Tibial artery (tissue), 4 donors: ENCODE results near the gene ARPC1A.

Experiments
- DNase-seq, 2 donors: peaks; one replicate each; pipeline ENCODE4 v3.0.0-alpha.2; 2019
- H3K27ac ChIP-seq, 2 donors: fragments of 200-600 bp; sonication (generic) in 1 of 2; 1 replicate in 1 of 2; 2 replicates in 1 of 2; pipeline ENCODE4 v1.5.1; 2018 to 2019; ENCODE audit warnings: mild to moderate bottlenecking in 1 of 2
- H3K27me3 ChIP-seq, 2 donors: fragments of 200-600 bp; sonication (generic) in 1 of 2; one replicate each; pipeline versions ENCODE4 v1.5.1 to v1.6.0; 2016 to 2019
- H3K36me3 ChIP-seq, 3 donors: fragments of 200-600 bp; sonication (generic) in 2 of 3; one replicate each; pipeline ENCODE4 v1.5.1; 2016 to 2019; ENCODE audit warnings: mild to moderate bottlenecking in 2 of 3
- H3K4me1 ChIP-seq, 4 donors: fragments of 200-600 bp; sonication (generic) in 2 of 4; 1 replicate in 3 of 4; 2 replicates in 1 of 4; pipeline ENCODE4 v1.5.1; 2016 to 2019
- H3K4me3 ChIP-seq, 2 donors: fragments of 200-600 bp; sonication (generic) in 1 of 2; 1 replicate in 1 of 2; 2 replicates in 1 of 2; pipeline ENCODE4 v1.5.1; 2018 to 2019; ENCODE audit warnings: mild to moderate bottlenecking in 2 of 2
- H3K9me3 ChIP-seq, 3 donors: fragments of 200-600 bp; sonication (generic) in 1 of 3; one replicate each; pipeline ENCODE4 v1.5.1; 2016 to 2019
- intact Hi-C: fragments of 100-400 bp; cut with DNase I; formaldehyde crosslinking; loops from one replicate; pipeline ENCODE4 v1.15.0; 2023; ENCODE audit warnings: low total_unique reads
- TF ChIP-seq, protein P1 (sequence below), 2 experiments: fragments of 200-600 bp in 1 of 2; fragments of 450-650 bp in 1 of 2; IDR thresholded peaks; one replicate each; pipeline ENCODE4 v1.5.1; 2017 to 2019; ENCODE audit warnings: antibody characterized with exemption in 2 of 2, mild to moderate bottlenecking in 1 of 2, moderate library complexity in 1 of 2

The ARPC1A gene

DNA sequence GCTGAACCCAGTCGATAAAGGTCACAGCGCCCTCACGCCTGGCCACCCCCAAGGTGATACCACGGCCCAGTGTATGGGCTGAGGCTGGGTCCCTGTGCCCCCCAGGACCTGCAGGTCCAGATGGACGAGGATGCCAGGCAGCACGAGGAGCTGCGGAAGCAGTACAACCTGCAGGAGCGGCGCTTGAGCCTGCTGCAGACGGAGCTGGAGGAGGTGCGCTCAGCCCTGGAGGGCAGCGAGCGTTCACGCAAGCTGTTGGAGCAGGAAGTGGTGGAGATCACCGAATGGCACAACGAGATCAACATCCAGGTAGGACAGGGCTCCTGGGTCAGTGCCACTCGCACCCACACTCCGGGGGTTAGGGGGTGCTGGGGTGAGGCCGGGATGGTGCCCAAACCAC is 24.2 kb upstream of the ARPC1A start:
- Histone ChIP-seq H3K27ac (no peak overlapping the region), H3K27me3 (no peaks in the 10 kb centered on the region), H3K9me3 (no peaks in the 10 kb centered on the region), H3K4me3 (no peak overlapping the region), H3K4me1 (no peaks in the 10 kb centered on the region), H3K36me3 (peaks cover 0 to 4% (median 0%) of the 10 kb centered on the region in 3 donors)
- intact Hi-C loops = loop anchor here (10.0 kb wide), 1 partner anchor 377 kb away; no protein-coding TSS in a partner anchor
- no peak for DNase-seq
- TF ChIP-seq, protein P1, sequence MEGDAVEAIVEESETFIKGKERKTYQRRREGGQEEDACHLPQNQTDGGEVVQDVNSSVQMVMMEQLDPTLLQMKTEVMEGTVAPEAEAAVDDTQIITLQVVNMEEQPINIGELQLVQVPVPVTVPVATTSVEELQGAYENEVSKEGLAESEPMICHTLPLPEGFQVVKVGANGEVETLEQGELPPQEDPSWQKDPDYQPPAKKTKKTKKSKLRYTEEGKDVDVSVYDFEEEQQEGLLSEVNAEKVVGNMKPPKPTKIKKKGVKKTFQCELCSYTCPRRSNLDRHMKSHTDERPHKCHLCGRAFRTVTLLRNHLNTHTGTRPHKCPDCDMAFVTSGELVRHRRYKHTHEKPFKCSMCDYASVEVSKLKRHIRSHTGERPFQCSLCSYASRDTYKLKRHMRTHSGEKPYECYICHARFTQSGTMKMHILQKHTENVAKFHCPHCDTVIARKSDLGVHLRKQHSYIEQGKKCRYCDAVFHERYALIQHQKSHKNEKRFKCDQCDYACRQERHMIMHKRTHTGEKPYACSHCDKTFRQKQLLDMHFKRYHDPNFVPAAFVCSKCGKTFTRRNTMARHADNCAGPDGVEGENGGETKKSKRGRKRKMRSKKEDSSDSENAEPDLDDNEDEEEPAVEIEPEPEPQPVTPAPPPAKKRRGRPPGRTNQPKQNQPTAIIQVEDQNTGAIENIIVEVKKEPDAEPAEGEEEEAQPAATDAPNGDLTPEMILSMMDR (IDR thresholded peaks at IDR 0.05) = no peak

DNA sequence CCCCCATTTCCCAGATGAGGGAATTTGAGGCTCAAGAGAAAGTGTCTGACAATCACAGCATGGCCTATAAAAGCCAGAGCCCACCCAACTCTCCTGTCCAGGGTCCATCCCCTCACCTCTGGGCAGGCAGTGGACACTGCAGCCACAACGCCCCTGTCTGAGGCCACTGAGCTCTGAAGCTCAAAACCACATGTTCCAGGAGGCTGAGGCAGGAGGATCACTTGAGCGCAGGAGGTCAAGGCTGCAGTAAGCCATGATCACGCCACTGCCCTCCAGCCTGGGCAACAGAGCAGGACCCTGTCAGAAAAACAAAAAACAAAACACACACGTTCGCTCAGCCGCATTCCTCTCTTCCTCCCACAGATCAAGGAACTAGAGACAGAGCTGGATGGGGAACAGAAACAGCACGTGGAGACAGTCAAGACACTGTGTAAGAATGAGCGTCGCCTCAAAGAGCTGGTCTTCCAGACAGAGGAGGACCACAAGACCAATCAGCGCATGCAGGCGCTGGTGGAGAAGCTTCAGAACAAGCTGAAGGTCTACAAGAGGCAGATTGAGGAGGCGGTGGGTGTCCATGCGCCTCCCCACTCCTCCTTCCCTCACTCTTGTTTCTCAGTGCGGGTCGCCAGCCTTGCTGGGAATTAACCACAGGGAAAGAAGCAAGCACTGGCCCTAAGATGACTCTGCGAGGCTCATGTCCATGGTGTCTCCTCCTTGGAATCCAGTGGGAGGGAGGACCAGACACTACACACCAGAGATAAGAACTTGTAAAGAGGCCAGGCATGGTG is 20.0 kb upstream of the ARPC1A start:
- Histone ChIP-seq H3K36me3 (peaks cover 0 to 4% (median 0%) of the 10 kb centered on the region in 3 donors), H3K9me3 (peaks cover 0 to 10% (median 0%) of the 10 kb centered on the region in 3 donors), H3K4me3 (no peak overlapping the region), H3K27ac (no peak overlapping the region), H3K27me3 (no peaks in the 10 kb centered on the region), H3K4me1 (no peaks in the 10 kb centered on the region)
- intact Hi-C loops = loop anchor here (10.0 kb wide), 1 partner anchor 381 kb away; no protein-coding TSS in a partner anchor
- no peak for DNase-seq
- TF ChIP-seq, protein P1 (IDR thresholded peaks at IDR 0.05) = no peak

DNA sequence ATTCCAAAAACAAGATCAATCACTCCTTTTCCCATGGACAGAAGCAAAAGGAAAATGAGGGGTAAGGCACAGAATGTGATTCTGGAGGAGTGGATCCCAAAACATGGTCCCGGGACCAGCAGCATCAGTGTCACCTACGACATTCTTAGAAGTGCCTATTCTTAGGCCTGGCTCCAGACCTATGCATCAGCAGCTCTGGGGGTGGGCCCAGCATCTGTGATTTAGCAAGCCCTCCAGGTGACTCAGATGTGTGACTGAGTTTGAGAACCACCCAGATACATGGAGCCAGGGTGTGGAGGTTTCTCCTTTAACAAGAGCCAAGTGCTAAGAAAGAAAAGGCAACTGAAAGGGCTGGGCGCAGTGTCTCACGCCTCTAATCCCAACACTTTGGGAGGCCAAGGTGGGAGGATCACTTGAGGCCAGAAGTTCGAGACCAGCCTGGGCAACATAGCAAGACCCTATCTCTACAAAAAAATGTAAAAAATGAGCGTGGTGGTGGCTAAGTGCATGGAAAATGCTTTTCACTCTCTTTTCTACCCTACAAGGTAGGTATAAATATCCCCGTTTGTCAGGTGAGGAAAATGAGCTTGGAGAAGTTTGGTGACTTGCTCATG is 17.1 kb upstream of the ARPC1A start:
- peaks cover 0 to 4% (median 0%) of the 10 kb centered on the region in 3 donors for H3K36me3 ChIP-seq
- H3K4me1 ChIP-seq = peaks cover 0 to 22% (median 12%) of the 10 kb centered on the region in 4 donors
- H3K27ac ChIP-seq = no peak overlapping the region
- TF ChIP-seq, protein P1 (IDR thresholded peaks at IDR 0.05) = no peak
- H3K27me3 ChIP-seq = no peaks in the 10 kb centered on the region
- intact Hi-C loops = loop anchor here (10.0 kb wide), 1 partner anchor 384 kb away; no protein-coding TSS in a partner anchor
- peak in 1 of 2 donors; percentile 16 for DNase-seq
- H3K4me3 ChIP-seq = no peak overlapping the region
- H3K9me3 ChIP-seq = peaks cover 0 to 10% (median 0%) of the 10 kb centered on the region in 3 donors

DNA sequence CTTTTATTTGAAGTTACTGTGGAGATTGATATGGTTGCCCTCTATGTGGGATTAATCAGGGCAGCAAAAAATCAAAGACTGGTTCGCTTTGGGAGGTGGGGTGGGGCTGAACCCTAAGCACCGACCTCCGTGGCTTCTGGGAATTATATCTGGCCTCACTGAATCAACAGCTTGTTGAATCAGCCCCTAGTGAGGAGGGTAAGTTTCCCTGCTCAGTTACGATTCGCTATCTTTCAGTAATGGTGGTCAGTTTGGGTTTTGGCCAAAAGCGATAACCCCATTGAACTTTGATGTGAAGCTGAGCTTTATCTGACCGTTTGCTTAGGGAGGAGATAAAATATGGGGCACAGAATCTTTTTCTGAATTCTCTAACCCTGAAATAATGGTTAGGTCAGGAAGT is 16.6 kb upstream of the ARPC1A start:
- no peak overlapping the region for H3K27ac ChIP-seq
- no peaks in the 10 kb centered on the region for H3K27me3 ChIP-seq
- no peak overlapping the region for H3K4me3 ChIP-seq
- peak in 1 of 2 donors; percentile 1 for DNase-seq
- TF ChIP-seq, protein P1 (IDR thresholded peaks at IDR 0.05) = no peak
- intact Hi-C loops = loop anchor here (10.0 kb wide), 1 partner anchor 384 kb away; no protein-coding TSS in a partner anchor
- peaks cover 0 to 22% (median 12%) of the 10 kb centered on the region in 4 donors for H3K4me1 ChIP-seq
- H3K36me3 ChIP-seq = peaks cover 0 to 4% (median 0%) of the 10 kb centered on the region in 3 donors
- H3K9me3 ChIP-seq = peaks cover 0 to 10% (median 0%) of the 10 kb centered on the region in 3 donors

DNA sequence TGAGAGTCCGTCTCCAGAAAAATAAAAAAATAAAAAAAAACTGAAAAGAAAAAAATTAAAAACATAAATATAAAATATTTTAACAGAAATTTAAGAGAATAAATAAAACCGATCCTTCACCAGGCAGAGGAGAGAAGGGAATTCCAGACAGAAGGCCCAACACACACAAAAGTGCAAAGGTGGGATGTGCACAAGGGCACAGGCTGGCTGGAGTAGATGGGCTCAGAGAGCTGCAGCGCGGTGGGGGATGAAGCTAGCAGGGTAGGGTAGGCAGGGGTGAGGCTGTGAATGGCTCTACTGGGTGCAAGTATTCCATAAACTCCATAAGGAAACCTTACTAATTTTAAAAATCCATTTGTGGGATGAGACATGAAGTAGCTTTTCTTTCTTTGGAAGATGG is 15.7 kb upstream of the ARPC1A start:
- Histone ChIP-seq H3K9me3 (peaks cover 0 to 10% (median 0%) of the 10 kb centered on the region in 3 donors), H3K4me3 (no peak overlapping the region), H3K27me3 (no peaks in the 10 kb centered on the region), H3K36me3 (no peaks in the 10 kb centered on the region), H3K27ac (no peak overlapping the region), H3K4me1 (peaks cover 0 to 22% (median 12%) of the 10 kb centered on the region in 4 donors)
- DNase-seq = no peak
- intact Hi-C loops = loop anchor here (5.0 kb wide), 1 partner anchor 168 kb away; the partner anchor contains the start of gene SMURF1
- TF ChIP-seq, protein P1 (IDR thresholded peaks at IDR 0.05) = no peak
